IMR-90 (cell line): ENCODE measurements around the gene TEC. TPM values are rescaled to one million over a fixed set of nuclear protein-coding genes. Genes with fewer than 3 reads are reported as not detected.

Source experiments
- ATAC-seq: fragments of 200-7000 bp; cut with Tn5 transposase; 2 replicates; pipeline ENCODE4 v1.9.1; 2020; ENCODE audit warnings: low read depth, mild to moderate bottlenecking, moderate library complexity
- BruUV-seq: library from RNA; stranded (reverse); fragments of 400-500 nt; replicated peaks from 2 replicates; lab custom pipeline; 2021; lab: Mats Ljungman, UMichigan
- CTCF ChIA-PET: fragments of 300-600 bp; formaldehyde crosslinking; extraction: SDS; loops from one replicate; lab custom pipeline; 2021; ENCODE audit warnings: antibody characterized with exemption; lab: Yijun Ruan, JAX
- POLR2A ChIA-PET: fragments of 300-600 bp; sonication (Branson Sonifier 250); formaldehyde crosslinking; loops from one replicate; lab custom pipeline; 2022; ENCODE audit warnings: antibody characterized with exemption; ENCODE audit not compliant: unreplicated experiment; lab: Charles Lee
- DNase-seq: peaks from one replicate; pipeline ENCODE4 v3.0.0; 2013
- H2AFZ ChIP-seq: replicated peaks from 2 replicates; pipeline ENCODE3; 2013; ENCODE audit warnings: low read length, mild to moderate bottlenecking; ENCODE audit not compliant: poor library complexity
- H2AK5ac ChIP-seq: 2 replicates; pipeline ENCODE4 v1.6.1; 2013; ENCODE audit warnings: low read depth, low read length, inconsistent platforms
- H2AK9ac ChIP-seq: replicated peaks from 2 replicates; pipeline ENCODE3; 2013; ENCODE audit warnings: mild to moderate bottlenecking, low read depth, low read length, moderate library complexity; ENCODE audit not compliant: poor library complexity
- H2BK120ac ChIP-seq: 2 replicates; pipeline ENCODE4 v1.6.1; 2013; ENCODE audit warnings: low read depth, low read length, inconsistent platforms
- H2BK15ac ChIP-seq: 3 replicates; pipeline ENCODE4 v1.6.1; 2013; ENCODE audit warnings: low read depth, low read length, inconsistent platforms
- H2BK20ac ChIP-seq: 2 replicates; pipeline ENCODE4 v1.6.1; 2013; ENCODE audit warnings: low read depth, mild to moderate bottlenecking, inconsistent platforms, low read length, moderate library complexity
- H2BK5ac ChIP-seq: 2 replicates; pipeline ENCODE4 v1.6.1; 2013; ENCODE audit warnings: mild to moderate bottlenecking, low read depth, low read length, inconsistent platforms; ENCODE audit not compliant: poor library complexity, severe bottlenecking
- H3K14ac ChIP-seq: replicated peaks from 2 replicates; pipeline ENCODE4 v1.6.1; 2013; ENCODE audit warnings: low read depth, low read length, inconsistent platforms
- H3K18ac ChIP-seq: 2 replicates; pipeline ENCODE4 v1.6.1; 2013; ENCODE audit warnings: low read depth, low read length, control low read depth
- H3K23ac ChIP-seq: 2 replicates; pipeline ENCODE4 v1.6.1; 2013; ENCODE audit warnings: low read depth, low read length, inconsistent platforms
- H3K27ac ChIP-seq: 2 replicates; pipeline ENCODE4 v1.5.1; 2013; ENCODE audit warnings: mild to moderate bottlenecking, control low read depth, low read length; ENCODE audit not compliant: insufficient read depth
- H3K27me3 ChIP-seq: 2 replicates; pipeline ENCODE4 v1.6.1; 2013; ENCODE audit warnings: low read length; ENCODE audit not compliant: control insufficient read depth, insufficient read depth
- H3K36me3 ChIP-seq: 2 replicates; pipeline ENCODE4 v1.6.1; 2013; ENCODE audit warnings: low read length, mixed read lengths; ENCODE audit not compliant: control insufficient read depth, insufficient read depth
- H3K4ac ChIP-seq: 2 replicates; pipeline ENCODE4 v1.6.1; 2013; ENCODE audit warnings: low read depth, low read length, inconsistent platforms
- H3K4me1 ChIP-seq: 2 replicates; pipeline ENCODE4 v1.6.1; 2013; ENCODE audit warnings: low read length, mixed read lengths; ENCODE audit not compliant: control insufficient read depth, insufficient read depth
- H3K4me2 ChIP-seq: 2 replicates; pipeline ENCODE4 v1.6.1; 2013; ENCODE audit warnings: low read depth, mild to moderate bottlenecking, control low read depth, low read length, moderate library complexity
- H3K4me3 ChIP-seq: 2 replicates; pipeline ENCODE4 v1.5.1; 2013; ENCODE audit warnings: low read depth, mild to moderate bottlenecking, control low read depth, low read length, moderate library complexity; ENCODE audit not compliant: insufficient read depth
- H3K56ac ChIP-seq: 2 replicates; pipeline ENCODE4 v1.6.1; 2013; ENCODE audit warnings: low read length, inconsistent platforms; ENCODE audit not compliant: insufficient read depth; ENCODE audit errors: extremely low read depth
- H3K79me1 ChIP-seq, 2 experiments: 2 replicates each; pipeline ENCODE4 v1.6.1; 2013; ENCODE audit warnings: low read length in 2 of 2, inconsistent platforms in 1 of 2, low read depth in 1 of 2
- H3K9ac ChIP-seq: 2 replicates; pipeline ENCODE4 v1.6.1; 2013; ENCODE audit warnings: low read depth, low read length, control low read depth
- H3K9me1 ChIP-seq: 2 replicates; pipeline ENCODE4 v1.6.1; 2013; ENCODE audit warnings: low read length, inconsistent platforms; ENCODE audit not compliant: insufficient read depth
- H3K9me3 ChIP-seq: 2 replicates; pipeline ENCODE4 v1.6.1; 2013; ENCODE audit warnings: low read length; ENCODE audit not compliant: control insufficient read depth, insufficient read depth
- H4K20me1 ChIP-seq: 2 replicates; pipeline ENCODE4 v1.6.1; 2013; ENCODE audit warnings: low read length, inconsistent platforms; ENCODE audit not compliant: insufficient read depth
- H4K5ac ChIP-seq: 2 replicates; pipeline ENCODE4 v1.6.1; 2013; ENCODE audit warnings: mild to moderate bottlenecking, low read depth, low read length, control low read depth
- H4K8ac ChIP-seq, 2 experiments: 2 replicates each; pipeline ENCODE4 v1.6.1; 2013; ENCODE audit warnings: low read depth in 2 of 2, low read length in 2 of 2, control low read depth in 1 of 2, inconsistent platforms in 1 of 2
- H4K91ac ChIP-seq: 2 replicates; pipeline ENCODE4 v1.6.1; 2013; ENCODE audit warnings: low read depth, low read length, inconsistent platforms; ENCODE audit not compliant: insufficient read depth
- BHLHE40 ChIP-seq: fragments of 150-350 bp; IDR thresholded peaks from 2 replicates; pipeline ENCODE4 v1.6.1; 2016; ENCODE audit warnings: mild to moderate bottlenecking, low read depth, low read length
- CHD1 ChIP-seq: IDR thresholded peaks from 2 replicates; pipeline ENCODE4 v1.6.1; 2012; ENCODE audit warnings: low read depth, low read length, improper control_type of control experiment
- FOS ChIP-seq: fragments of 150-350 bp; IDR thresholded peaks from 2 replicates; pipeline ENCODE4 v1.6.1; 2016; ENCODE audit warnings: low read depth, low read length
- MAZ ChIP-seq: IDR thresholded peaks from 2 replicates; pipeline ENCODE4 v1.6.1; 2012; ENCODE audit warnings: low read depth, mild to moderate bottlenecking, low read length, improper control_type of control experiment, moderate library complexity, borderline replicate concordance
- NFE2L2 ChIP-seq: fragments of 150-350 bp; IDR thresholded peaks from 2 replicates; pipeline ENCODE4 v1.6.1; 2016; ENCODE audit warnings: low read depth, mild to moderate bottlenecking, low read length
- RAD21 ChIP-seq: IDR thresholded peaks from 2 replicates; pipeline ENCODE4 v1.6.1; 2012; ENCODE audit warnings: low read length, improper control_type of control experiment
- RCOR1 ChIP-seq: IDR thresholded peaks from 2 replicates; pipeline ENCODE4 v1.6.1; 2012; ENCODE audit warnings: mild to moderate bottlenecking, low read length, improper control_type of control experiment; ENCODE audit not compliant: insufficient replicate concordance
- RFX5 ChIP-seq: IDR thresholded peaks from 2 replicates; pipeline ENCODE4 v1.8.0; 2012; ENCODE audit warnings: low read depth, mild to moderate bottlenecking, low read length, moderate library complexity
- SMC3 ChIP-seq: fragments of 150-350 bp; IDR thresholded peaks from 2 replicates; pipeline ENCODE4 v1.6.1; 2016; ENCODE audit warnings: low read depth, mild to moderate bottlenecking, antibody characterized with exemption, low read length, moderate library complexity
- WGBS, 2 experiments: methylation state at CpG; one replicate each; pipeline versions ENCODE4 v1.1.5 to v1.1.7; 2013; ENCODE audit warnings: missing lambda C conversion rate in 2 of 2; ENCODE audit not compliant: insufficient read length in 1 of 2; ENCODE audit errors: extremely low coverage in 2 of 2; 5-methylcytosine and 5-hydroxymethylcytosine counted together
- dilution Hi-C: fragments of 300-500 bp; cut with HindIII; formaldehyde crosslinking; loops from one replicate; pipeline ENCODE4 v1.14.3; 2018; ENCODE audit warnings: low sequenced_read_pairs; ENCODE audit not compliant: unreplicated experiment
- in situ Hi-C: fragments of 300-500 bp; cut with MboI; formaldehyde crosslinking; loops from 3 replicates; pipeline ENCODE4 v1.14.3; 2019; ENCODE audit warnings: low sequenced_read_pairs, inconsistent platforms, mixed read lengths
- intact Hi-C: fragments of 100-400 bp; cut with micrococcal nuclease; formaldehyde crosslinking; loops from 2 replicates; pipeline ENCODE4 v1.10.0; 2022
- polyA plus RNA-seq, 3 experiments: library from polyadenylated mRNA; depleted of rRNA; stranded (reverse); fragments of >200 nt; gene quantifications; 2 replicates each; pipeline ENCODE4 v1.2.3, GENCODE V29; 2012; ENCODE audit warnings: low replicate concordance in 1 of 3
- total RNA-seq: library from RNA; depleted of rRNA; stranded (reverse); fragments of >200 nt; gene quantifications from 2 replicates; pipeline ENCODE4 v1.2.3, GENCODE V29; 2012
- TF ChIP-seq, protein P1 (sequence below): fragments of 150-350 bp; IDR thresholded peaks from 2 replicates; pipeline ENCODE4 v1.6.1; 2017; ENCODE audit warnings: mild to moderate bottlenecking, antibody characterized with exemption, low read length, low read depth
- TF ChIP-seq, protein P2 (sequence below): fragments of 150-350 bp; IDR thresholded peaks from 2 replicates; pipeline ENCODE4 v1.6.1; 2016; ENCODE audit warnings: low read depth, mild to moderate bottlenecking, low read length, moderate library complexity, borderline replicate concordance

Gene TEC
- total and polyA plus RNA-seq, 2 of the 4 experiments (the other 2 are of a cell fraction) = 0.39 to 0.54 TPM

DNA sequence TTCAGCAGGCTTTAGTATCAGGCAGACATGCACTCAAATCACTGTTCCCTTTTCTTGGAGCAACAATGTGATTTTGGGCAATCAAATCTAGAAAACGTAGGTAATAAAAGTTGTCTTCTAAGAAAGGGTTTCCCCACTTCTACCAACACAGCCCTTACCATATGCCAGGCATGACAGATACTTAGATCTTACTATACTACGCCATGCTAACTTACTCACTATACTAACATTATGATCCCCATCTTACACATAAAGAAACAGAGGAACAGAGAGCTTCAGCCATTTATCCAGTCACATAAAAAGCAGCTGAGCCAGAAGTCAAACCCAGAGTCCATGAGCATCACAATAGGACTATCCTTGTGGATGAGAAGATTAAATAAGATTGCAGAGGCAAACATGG, 144.8 kb downstream of the TEC start:
- POLR2A ChIA-PET = no interaction called here
- Histone ChIP-seq H3K9ac (no peak overlapping the region), H3K18ac (no peak overlapping the region), H2BK5ac (no peak overlapping the region), H3K14ac (no peak overlapping the region), H3K27ac (no peak overlapping the region), H3K9me1 (peaks cover 6% of the 10 kb centered on the region; the same call in 1 of the 2 replicates), H2BK15ac (no peak overlapping the region), H4K5ac (no peak overlapping the region), H2AK9ac (no peak overlapping the region), H2BK20ac (no peak overlapping the region), H3K23ac (no peak overlapping the region), H4K91ac (no peak overlapping the region), H4K8ac (no peak overlapping the region), H3K79me1 (no peaks in the 10 kb centered on the region), H3K4me1 (peaks cover 1% of the 10 kb centered on the region; the same call in 1 of the 2 replicates), H3K56ac (no peak overlapping the region), H3K36me3 (no peaks in the 10 kb centered on the region), H2AK5ac (no peak overlapping the region), H3K4ac (no peak overlapping the region), H3K27me3 (peaks cover 2% of the 10 kb centered on the region; the same call in 1 of the 2 replicates), H4K20me1 (no peaks in the 10 kb centered on the region), H3K9me3 (no peaks in the 10 kb centered on the region), H2AFZ (no peak overlapping the region), H2BK120ac (no peak overlapping the region), H3K4me2 (no peak overlapping the region), H3K4me3 (no peak overlapping the region)
- ATAC-seq (no peak), DNase-seq (no peak)
- WGBS, 2 experiments = no CpG with 5 or more reads among the region's 2 CpGs
- TF ChIP-seq BHLHE40 (no peak), CHD1 (no peak), NFE2L2 (no peak), RCOR1 (no peak), MAZ (no peak), RFX5 (no peak), FOS (no peak), RAD21 (no peak), SMC3 (no peak)
- TF ChIP-seq, protein P1, sequence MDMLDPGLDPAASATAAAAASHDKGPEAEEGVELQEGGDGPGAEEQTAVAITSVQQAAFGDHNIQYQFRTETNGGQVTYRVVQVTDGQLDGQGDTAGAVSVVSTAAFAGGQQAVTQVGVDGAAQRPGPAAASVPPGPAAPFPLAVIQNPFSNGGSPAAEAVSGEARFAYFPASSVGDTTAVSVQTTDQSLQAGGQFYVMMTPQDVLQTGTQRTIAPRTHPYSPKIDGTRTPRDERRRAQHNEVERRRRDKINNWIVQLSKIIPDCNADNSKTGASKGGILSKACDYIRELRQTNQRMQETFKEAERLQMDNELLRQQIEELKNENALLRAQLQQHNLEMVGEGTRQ = no peak
- TF ChIP-seq, protein P2, sequence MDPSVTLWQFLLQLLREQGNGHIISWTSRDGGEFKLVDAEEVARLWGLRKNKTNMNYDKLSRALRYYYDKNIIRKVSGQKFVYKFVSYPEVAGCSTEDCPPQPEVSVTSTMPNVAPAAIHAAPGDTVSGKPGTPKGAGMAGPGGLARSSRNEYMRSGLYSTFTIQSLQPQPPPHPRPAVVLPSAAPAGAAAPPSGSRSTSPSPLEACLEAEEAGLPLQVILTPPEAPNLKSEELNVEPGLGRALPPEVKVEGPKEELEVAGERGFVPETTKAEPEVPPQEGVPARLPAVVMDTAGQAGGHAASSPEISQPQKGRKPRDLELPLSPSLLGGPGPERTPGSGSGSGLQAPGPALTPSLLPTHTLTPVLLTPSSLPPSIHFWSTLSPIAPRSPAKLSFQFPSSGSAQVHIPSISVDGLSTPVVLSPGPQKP = no peak
- intact Hi-C loops = loop anchor here (1.0 to 5.0 kb wide), 3 partner anchors 11 to 422 kb away; no protein-coding TSS in a partner anchor
- dilution Hi-C loops = no loop called here
- in situ Hi-C loops = no loop called here
- CTCF ChIA-PET = interaction anchor here (0.9 kb wide), 1 partner anchor 18 kb away, joined by 3 read pairs; no protein-coding TSS in a partner anchor
- no TSS peak for BruUV-seq
